ENCODE results near the gene FALEC.

DNA sequence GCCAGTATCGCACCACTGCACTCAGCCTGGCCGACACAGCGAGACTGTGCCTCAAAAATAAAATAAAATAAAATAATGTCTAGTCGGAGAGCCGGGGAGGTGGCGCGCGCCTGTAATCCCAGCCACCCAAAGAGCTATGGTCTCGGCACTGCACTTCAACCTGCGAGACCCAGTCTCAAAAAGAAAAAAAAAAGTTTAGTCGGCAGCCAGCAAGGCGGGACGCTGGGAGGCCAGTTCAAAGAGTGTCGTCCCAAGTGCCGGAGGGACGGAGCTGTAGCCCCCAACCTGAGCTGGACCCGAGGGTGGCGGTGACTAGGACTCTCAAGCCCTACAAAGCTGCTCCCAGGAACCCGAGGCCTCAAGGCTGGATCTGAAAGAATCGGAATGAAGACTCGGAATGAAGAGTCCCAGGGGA, 632 bp upstream of the FALEC start:
- TF ChIP-seq, protein P1, sequence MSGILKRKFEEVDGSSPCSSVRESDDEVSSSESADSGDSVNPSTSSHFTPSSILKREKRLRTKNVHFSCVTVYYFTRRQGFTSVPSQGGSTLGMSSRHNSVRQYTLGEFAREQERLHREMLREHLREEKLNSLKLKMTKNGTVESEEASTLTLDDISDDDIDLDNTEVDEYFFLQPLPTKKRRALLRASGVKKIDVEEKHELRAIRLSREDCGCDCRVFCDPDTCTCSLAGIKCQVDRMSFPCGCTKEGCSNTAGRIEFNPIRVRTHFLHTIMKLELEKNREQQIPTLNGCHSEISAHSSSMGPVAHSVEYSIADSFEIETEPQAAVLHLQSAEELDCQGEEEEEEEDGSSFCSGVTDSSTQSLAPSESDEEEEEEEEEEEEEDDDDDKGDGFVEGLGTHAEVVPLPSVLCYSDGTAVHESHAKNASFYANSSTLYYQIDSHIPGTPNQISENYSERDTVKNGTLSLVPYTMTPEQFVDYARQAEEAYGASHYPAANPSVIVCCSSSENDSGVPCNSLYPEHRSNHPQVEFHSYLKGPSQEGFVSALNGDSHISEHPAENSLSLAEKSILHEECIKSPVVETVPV (CRISPR knock-in tag; IDR thresholded peaks at IDR 0.05): no peak
- TF ChIP-seq PATZ1 (CRISPR knock-in tag; IDR thresholded peaks at IDR 0.05; ENCODE audit: borderline replicate concordance) (no peak), PPARA (CRISPR knock-in tag; IDR thresholded peaks at IDR 0.05; ENCODE audit: borderline replicate concordance) (no peak), ZNF70 (CRISPR knock-in tag; IDR thresholded peaks at IDR 0.05) (no peak)
